UCSD-AML1 (cell line): ENCODE measurements around the gene MEOX2.

Experiments used
- DNase-seq: peaks from one replicate; lab custom pipeline; 2025; ENCODE audit not compliant: unreplicated experiment; lab: John Stamatoyannopoulos, UW

The MEOX2 gene

GRCh38 chr7:15681631-15682030 is 4.9 kb downstream of the MEOX2 start:
- no peak for DNase-seq

- no peak for DNase-seq
Observed at GRCh38 chr7:15681186-15681585, 5.3 kb downstream of the MEOX2 start.

- no peak for DNase-seq
Observed at GRCh38 chr7:15680446-15680845, 6.0 kb downstream of the MEOX2 start.

GRCh38 chr7:15679306-15679705 is 7.2 kb downstream of the MEOX2 start:
- no peak for DNase-seq

- no peak for DNase-seq
Observed at GRCh38 chr7:15678653-15679052, 7.8 kb downstream of the MEOX2 start.

GRCh38 chr7:15675379-15675778 is 11.1 kb downstream of the MEOX2 start:
- no peak for DNase-seq

GRCh38 chr7:15674586-15674985 is 11.9 kb downstream of the MEOX2 start:
- no peak for DNase-seq

GRCh38 chr7:15669443-15670090 is 16.9 kb downstream of the MEOX2 start:
- DNase-seq: no peak

GRCh38 chr7:15667991-15668390 is 18.5 kb downstream of the MEOX2 start:
- DNase-seq: no peak

- no peak for DNase-seq
Observed at GRCh38 chr7:15662451-15662850, 24.0 kb downstream of the MEOX2 start.

- DNase-seq: no peak
Observed at GRCh38 chr7:15658247-15658646, 28.2 kb downstream of the MEOX2 start.

GRCh38 chr7:15652776-15653290 is 33.6 kb downstream of the MEOX2 start:
- no peak for DNase-seq

- DNase-seq: no peak
Observed at GRCh38 chr7:15651693-15652092, 34.8 kb downstream of the MEOX2 start.

- DNase-seq: no peak
Observed at GRCh38 chr7:15650787-15651186, 35.7 kb downstream of the MEOX2 start.

GRCh38 chr7:15648461-15648961 is 38.0 kb downstream of the MEOX2 start:
- DNase-seq: no peak

GRCh38 chr7:15647309-15647708 is 39.2 kb downstream of the MEOX2 start:
- no peak for DNase-seq

GRCh38 chr7:15643000-15643705 is 43.3 kb downstream of the MEOX2 start:
- DNase-seq: no peak

- DNase-seq: no peak
Observed at GRCh38 chr7:15628876-15629275, 57.6 kb downstream of the MEOX2 start.

GRCh38 chr7:15626041-15626440 is 60.4 kb downstream of the MEOX2 start:
- no peak for DNase-seq

GRCh38 chr7:15625466-15625865 is 61.0 kb downstream of the MEOX2 start:
- DNase-seq: no peak

GRCh38 chr7:15621468-15621867 is 65.0 kb downstream of the MEOX2 start:
- DNase-seq: no peak

GRCh38 chr7:15620491-15621185 is 65.8 kb downstream of the MEOX2 start:
- DNase-seq: no peak
